ENCODE results near the gene ASXL3.

ASXL3 gene

GRCh38 chr18:33584548-33585430, 6.8 kb downstream of the ASXL3 start:
- no peak for DNase-seq

DNA sequence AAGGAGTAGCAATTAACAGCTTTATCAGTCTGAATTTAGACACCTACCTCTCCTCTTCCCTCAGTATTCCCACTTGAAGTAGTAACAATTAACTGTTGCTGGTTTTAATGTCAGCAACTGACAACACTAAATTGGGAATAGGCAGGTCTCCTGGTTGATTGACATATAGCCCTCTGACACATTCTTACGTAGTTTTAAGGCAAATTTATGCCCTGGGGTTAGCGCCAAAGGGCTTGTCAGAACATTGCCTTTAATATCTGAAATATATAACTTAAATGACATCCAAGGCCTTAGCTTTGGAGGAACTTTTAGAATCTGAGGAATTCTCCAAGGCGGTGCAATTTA, 7.4 kb downstream of the ASXL3 start:
- no peak for DNase-seq

DNA sequence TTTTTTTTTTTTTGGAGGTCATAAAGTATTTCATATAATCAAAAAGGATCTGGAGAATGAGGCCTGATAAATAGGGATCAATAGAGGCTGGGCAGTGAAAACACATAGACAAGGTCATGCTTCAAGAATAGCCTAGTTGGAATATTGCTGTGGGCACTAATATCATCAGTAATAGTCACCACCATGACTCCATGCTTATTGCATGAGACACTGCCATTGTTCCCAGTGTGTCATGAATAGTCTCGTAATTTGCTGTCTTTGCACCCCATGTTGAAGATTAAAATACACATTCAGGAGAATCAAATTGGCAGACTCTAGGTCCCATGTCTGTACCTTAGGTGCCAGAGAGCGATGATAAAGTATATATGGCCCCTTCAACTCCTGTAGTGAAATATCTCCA, 10.3 kb downstream of the ASXL3 start:
- no peak for DNase-seq

GRCh38 chr18:33593261-33593660, 15.2 kb downstream of the ASXL3 start:
- no peak for DNase-seq

DNA sequence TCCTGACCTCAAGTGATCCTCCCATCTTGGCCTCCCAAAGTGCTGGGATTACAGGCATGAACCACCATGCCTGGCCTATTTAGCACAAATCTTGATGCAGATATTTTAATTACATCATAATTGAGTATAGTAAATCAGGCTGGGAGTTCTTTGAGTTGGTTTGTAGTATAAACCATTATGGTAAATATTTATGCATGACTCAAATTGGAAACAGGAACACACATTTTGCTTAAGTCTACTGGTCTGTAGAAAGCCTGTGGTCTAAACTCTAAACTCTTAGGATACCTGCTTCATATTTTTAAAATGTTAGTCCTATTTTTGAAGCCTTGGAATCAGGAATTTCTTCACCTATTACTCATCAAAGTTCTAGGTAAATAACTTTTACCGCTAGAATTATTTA, 16.8 kb downstream of the ASXL3 start:
- DNase-seq: no peak

- no peak for DNase-seq
Observed at GRCh38 chr18:33596178-33596854, 18.3 kb downstream of the ASXL3 start.

DNA sequence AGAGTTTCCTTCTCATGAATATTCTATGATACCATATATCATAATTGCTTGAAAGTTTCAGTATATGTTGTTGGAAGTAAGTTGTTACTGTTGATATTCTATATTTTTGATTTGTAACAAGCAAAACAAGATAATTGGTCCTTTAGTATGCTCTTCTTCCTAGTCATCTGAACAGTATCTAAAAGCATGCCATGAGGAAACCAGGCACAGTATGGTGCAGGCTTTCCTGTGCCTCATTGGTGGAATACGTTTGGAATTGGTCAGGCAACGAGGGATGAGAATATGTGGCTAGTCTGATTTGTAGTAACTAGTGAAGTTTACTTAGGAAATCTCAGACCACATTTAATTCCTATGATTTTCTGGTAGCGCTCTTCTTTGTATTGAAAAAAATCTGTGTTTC, 22.8 kb downstream of the ASXL3 start:
- DNase-seq: no peak

GRCh38 chr18:33603454-33603853, 25.4 kb downstream of the ASXL3 start:
- no peak for DNase-seq

- no peak for DNase-seq
Observed at GRCh38 chr18:33605250-33605649, 27.2 kb downstream of the ASXL3 start.

DNA sequence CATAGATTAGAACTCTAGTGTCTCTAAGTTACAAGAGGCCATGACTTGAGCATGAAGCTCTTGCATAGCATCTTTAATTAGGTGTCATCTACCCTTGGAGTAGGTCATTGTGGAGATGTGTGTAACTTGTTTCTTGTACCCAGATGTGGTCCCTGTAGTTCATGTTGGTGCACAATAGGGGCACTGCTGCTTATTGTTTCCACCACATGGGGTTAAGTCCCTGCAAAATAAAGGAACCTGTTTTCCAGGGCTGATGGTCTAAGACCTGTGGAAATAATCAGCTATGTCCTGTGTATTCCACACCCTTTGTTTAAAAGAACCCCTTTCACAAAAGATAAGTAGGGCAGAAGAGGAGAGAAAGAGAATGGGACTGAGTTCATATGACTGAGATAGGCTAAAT, 28.6 kb downstream of the ASXL3 start:
- DNase-seq: no peak

- no peak for DNase-seq
Observed at GRCh38 chr18:33611525-33612135, 33.6 kb downstream of the ASXL3 start.

DNA sequence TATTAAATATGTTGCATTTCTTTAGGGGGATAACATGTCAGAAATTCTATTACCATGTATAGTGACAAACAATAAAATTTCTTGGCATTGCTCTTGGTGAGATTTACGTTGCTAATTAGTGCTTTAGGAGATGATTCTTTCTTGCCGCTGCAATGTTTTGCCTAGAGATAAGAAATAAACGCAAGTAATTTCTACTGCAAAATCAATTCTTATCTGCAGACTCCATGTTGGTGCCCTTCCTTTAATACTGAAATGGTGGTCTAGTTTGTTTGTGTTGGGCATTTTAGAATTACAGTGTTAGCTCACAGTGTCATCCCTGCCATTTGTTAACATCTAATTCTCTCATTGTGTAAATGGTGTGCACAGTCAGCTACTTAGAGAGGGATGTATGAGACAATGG, 34.6 kb downstream of the ASXL3 start:
- DNase-seq: no peak

DNA sequence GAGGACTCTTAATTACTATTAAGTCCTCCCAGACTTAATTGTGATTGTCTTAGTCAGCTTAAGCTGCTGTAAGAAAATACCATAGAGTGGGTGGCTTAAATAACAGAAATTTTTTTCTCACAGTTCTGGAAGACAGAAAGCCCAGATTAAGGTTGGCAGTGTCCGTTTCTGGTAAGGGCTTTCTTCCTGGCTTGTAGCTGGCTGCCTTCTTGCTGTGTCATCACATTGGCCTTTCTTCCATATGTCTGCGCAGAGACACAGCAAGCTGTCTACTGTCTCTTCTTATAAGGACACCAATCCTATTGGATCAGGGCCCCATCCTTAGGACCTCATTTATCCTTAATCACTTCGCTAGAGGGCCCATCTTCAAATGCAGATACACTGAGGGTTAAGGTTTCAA, 38.5 kb downstream of the ASXL3 start:
- no peak for DNase-seq

- no peak for DNase-seq
Observed at GRCh38 chr18:33627114-33627513, 49.1 kb downstream of the ASXL3 start.

DNA sequence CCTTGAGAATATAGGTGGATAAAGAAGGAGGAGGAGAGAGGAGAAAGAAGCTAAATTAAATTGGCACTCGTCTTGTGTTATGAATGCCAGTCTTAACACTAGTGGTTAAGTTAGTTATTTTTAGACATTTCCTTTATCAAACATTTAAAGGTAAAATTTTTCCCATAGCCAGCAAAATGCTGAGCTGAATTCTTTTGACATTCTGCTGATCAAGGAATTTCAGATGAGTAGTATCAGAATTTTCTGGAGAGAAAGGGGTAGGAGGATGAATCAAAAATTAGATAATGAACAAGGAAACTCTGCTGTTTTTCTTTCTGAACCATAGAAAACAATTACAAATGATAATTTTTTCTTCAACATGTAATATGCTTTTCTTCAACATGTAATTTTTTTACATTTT, 52.5 kb downstream of the ASXL3 start:
- DNase-seq: no peak

DNA sequence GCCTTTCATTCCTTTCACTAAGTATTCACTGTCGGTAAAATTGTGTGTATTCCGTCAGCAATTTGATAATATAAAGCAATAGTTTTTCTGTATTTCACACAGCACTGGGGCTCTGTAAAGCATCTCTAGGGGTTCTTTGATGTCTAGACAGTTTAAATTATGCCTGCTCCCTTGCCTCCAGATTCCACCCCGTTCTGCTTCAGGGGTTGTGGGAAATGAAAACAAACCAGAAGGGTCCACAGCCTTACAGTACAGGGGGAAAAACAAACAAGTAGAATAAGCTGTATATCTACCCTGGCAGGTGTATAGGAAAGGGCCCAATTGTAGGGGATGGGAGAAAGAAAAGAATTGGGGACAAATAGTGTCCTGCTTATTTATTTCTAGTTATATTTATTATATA, 63.1 kb downstream of the ASXL3 start:
- no peak for DNase-seq

DNA sequence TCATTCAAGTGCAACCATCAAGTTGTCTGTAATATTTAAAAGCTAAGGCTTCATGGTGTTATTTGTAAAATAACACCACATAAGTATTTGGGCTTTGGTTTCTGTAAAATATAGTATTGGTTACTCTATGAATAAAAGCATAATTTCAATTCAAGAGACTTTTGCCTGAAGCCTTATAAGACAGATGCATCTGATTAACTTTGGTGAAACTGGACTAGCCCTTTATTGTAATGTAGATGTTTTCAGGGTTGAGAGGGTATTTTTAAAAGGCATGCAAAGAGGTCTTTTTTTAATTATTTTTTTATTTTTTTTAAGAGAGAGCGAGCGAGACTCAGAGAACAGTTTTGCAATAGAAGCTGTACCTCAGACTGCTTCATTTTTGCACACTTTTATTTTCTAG, 66.5 kb downstream of the ASXL3 start:
- no peak for DNase-seq

GRCh38 chr18:33647365-33647764, 69.3 kb downstream of the ASXL3 start:
- no peak for DNase-seq

DNA sequence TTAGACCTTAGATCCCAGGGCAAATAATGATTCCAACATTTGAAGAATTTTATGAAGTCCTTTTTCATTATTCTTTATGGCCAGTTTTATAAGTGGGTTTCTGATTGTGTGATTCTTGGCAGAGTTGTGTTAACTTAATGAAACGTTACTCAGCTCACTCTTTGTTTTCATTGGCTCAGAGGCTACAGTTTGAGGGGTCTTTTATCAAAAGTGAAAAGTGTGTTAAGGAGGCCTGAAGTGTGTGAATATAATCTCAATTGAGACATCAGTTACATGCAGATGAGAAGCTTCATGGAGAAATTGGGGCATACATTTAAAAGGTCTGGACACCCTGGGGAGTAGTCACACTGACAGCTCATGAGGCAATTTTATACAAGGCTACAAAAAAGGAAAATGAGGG, 74.6 kb downstream of the ASXL3 start:
- no peak for DNase-seq

GRCh38 chr18:33653231-33653630, 75.2 kb downstream of the ASXL3 start:
- no peak for DNase-seq

GRCh38 chr18:33656889-33657448, 79.0 kb downstream of the ASXL3 start:
- no peak for DNase-seq

DNA sequence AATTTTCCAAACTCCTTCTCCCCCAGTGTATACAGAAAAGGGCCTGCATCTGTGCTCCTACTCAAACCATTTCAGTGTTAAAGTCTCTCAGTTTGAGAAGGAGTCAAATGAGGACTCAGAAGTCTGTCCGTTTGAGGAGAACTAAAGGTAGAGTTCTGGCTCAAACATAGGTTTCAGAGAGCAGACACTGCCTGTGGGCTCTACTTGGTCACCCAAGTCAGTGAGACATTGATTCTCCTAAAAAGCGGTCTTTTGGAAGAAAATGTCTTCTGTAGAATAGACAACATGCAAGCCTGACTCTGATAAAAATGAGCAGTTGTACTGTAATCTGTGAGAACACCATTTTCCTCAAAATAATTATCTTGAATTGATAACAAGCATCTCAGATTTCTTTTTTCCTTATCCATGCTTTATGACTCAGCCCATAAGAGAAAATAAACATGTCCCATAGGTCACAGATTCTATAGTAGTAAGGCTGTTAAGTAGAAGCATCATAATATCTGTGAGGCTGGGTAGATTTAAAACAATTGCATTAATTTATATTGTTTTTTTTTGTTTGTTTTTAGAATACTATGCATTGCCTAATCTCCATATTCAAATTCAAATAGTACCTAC, 82.8 kb downstream of the ASXL3 start:
- DNase-seq: no peak

- no peak for DNase-seq
Observed at GRCh38 chr18:33664241-33664874, 86.3 kb downstream of the ASXL3 start.

Measured in CD4-positive, alpha-beta T cell treated with Interleukin-17A for 4 hours (primary cell).